ENCODE measurements around the gene SELENBP1. TPM values are rescaled to one million over a fixed set of nuclear protein-coding genes. Genes with fewer than 3 reads are reported as not detected.

Gene SELENBP1
- total RNA-seq, result 22.2 and 25.0 TPM in 2 replicates

DNA sequence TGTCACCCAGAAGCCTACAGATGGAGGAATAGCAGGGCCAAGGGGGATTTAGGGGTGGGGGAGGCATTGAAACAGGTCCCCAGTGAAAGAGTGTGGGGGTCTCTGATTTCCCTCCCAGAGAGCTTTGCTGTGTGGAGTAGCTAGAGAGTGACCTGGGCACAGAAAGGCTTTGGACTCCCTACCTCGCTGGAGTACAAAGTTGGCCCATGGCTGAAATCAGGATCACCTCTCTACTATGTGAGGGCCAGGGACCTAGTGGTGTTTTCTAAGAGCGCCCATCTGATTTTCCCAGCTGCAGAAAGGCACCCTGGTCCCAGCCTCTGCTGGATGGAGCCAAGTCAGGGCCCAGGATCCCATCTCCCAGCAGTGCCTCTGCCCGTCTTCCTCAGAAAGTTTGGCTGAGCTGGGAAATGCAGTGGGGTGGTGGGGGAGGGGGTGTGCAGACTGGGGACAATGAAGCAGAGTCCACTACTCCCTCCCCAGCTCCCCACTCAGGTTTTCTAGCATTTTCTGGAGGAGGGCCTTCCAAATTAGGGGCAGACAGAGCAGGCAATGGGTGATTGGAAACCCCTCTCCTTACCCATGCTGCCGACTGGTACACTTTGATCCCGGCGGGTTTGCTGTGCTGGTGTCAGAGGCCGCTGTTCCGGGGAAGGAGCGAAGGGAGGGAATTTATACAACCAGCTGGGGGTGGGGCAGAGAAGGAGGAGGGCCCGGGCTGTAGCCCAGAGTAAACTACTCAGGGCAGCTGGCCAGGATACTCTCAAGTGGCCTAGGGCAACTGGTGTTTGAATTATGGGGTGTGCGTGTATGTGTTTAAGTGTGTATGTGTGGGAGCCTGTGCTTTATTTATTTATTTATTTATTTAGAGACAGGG is at the start of gene SELENBP1:
SELENBP1 (minus strand) TSS at position 648 of the 877 bp plus-strand sequence; CDS start at position 584, 64 bp downstream.

DNA sequence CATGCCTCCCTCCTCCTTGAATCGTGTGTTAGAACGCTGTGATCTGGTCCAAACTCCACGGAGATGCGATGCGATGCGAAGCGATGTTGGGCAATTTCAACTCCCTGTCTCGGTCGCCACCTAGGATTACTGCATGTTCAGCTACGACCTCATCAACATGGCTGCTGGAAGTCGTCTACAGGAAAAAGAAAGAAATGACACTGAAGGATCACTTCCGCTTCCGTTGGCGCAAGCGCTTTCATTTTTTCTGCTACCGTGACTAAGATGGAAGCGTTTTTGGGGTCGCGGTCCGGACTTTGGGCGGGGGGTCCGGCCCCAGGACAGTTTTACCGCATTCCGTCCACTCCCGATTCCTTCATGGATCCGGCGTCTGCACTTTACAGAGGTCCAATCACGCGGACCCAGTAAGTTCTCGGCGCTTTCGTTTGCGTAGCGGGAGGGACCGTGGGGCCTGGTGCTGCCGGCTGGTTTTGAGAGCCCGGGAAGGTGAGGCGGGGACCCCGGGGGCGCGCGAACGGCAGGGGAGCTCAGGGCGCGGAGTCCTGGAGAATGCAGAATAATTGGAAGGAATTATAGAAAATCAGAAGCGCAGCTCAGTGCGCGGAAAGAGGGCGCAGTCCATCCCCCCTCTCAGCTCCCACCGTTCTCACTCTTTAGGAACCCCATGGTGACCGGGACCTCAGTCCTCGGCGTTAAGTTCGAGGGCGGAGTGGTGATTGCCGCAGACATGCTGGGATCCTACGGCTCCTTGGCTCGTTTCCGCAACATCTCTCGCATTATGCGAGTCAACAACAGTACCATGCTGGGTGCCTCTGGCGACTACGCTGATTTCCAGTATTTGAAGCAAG is 27.0 kb upstream of the SELENBP1 start, which contains the start of gene PSMB4:
PSMB4 (plus strand) TSS at position 250 of the 848 bp plus-strand sequence; CDS start at position 265, 15 bp downstream.

DNA sequence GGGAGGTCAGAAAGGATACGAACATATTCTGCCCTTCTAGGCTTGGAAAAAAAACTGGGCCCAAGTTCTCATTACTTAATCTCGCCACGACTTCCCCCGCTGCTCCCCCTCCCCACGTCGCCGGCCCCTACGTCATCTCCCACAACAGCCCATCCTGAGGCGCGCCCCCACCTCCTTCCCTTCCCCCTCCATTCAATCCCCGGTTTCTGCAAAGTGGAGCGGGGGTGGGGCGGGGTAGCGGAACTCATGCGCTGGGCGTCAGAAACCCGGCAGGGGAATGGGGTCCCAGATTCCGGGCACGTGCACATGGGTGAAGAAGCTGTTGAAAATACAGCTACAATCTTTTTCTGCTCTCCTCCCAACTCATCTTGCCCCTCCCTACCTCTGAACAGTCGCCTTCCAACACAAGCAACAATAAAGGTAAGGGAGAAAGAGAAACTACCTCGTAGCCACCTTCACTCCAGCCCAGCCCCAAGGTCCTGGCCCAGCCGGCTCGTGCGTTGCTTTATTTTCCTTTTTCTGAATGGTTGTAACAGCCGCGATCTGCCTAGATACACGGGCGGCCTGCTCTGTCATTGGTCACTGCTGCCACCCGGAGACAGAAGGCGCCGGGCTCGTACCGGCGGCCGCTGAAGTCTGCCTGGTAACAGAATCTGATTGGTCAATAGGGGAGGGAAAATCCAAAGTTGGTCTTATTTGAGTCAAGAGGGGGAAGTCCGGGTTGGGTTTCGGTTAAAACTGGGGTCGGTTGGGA is 25.6 kb downstream of the SELENBP1 start, which contains the start of gene RFX5:
RFX5 (minus strand) TSS at position 484 of the 754 bp plus-strand sequence. CDS start 932 bp downstream, outside the sequence.

GRCh38 chr1:151327223-151327902 is 45.1 kb downstream of the SELENBP1 start, which contains the start of gene PI4KB:
PI4KB (minus strand) TSS chr1:151327416; CDS start chr1:151316481, 10,935 bp downstream.

Other genes with a start within 250 kb of the SELENBP1 start
- 0.66 and 0.75 TPM in 2 replicates for gene SEMA6C, start 226.1 kb downstream of the SELENBP1 start, total RNA-seq
- not detected in 2 replicates for gene TNFAIP8L2, start 216.1 kb downstream of the SELENBP1 start, total RNA-seq
- gene LYSMD1, start 206.8 kb downstream of the SELENBP1 start, total RNA-seq, result 5.6 and 6.7 TPM in 2 replicates
- gene SCNM1, start 206.6 kb downstream of the SELENBP1 start, total RNA-seq, result 18.4 and 23.9 TPM in 2 replicates
- gene TMOD4, start 196.7 kb downstream of the SELENBP1 start, total RNA-seq, result 0.22 TPM in 1 of 2 replicates, not detected in the other
- gene VPS72, start 182.5 kb downstream of the SELENBP1 start, total RNA-seq, result 50.7 and 54.9 TPM in 2 replicates
- gene PIP5K1A, start 174.2 kb downstream of the SELENBP1 start, total RNA-seq, result 66.1 and 76.1 TPM in 2 replicates
- 243 and 344 TPM in 2 replicates for gene PSMD4, start 118.0 kb downstream of the SELENBP1 start, total RNA-seq
- gene ZNF687, start 90.4 kb downstream of the SELENBP1 start, total RNA-seq, result 12.5 and 12.6 TPM in 2 replicates
- 47.9 and 74.1 TPM in 2 replicates for gene PI4KB, start 45.3 kb downstream of the SELENBP1 start, total RNA-seq
- gene RFX5, start 25.5 kb downstream of the SELENBP1 start, total RNA-seq, result 29.6 and 32.4 TPM in 2 replicates
- 352 and 425 TPM in 2 replicates for gene PSMB4, start 26.9 kb upstream of the SELENBP1 start, total RNA-seq
- 16.7 and 18.0 TPM in 2 replicates for gene POGZ, start 86.8 kb upstream of the SELENBP1 start, total RNA-seq
- 0.11 and 0.12 TPM in 2 replicates for gene CGN, start 138.7 kb upstream of the SELENBP1 start, total RNA-seq
- 4.5 and 8.5 TPM in 2 replicates for gene TUFT1, start 167.6 kb upstream of the SELENBP1 start, total RNA-seq
- gene SNX27, start 239.3 kb upstream of the SELENBP1 start, total RNA-seq, result 36.2 and 40.7 TPM in 2 replicates

Measured in uterine smooth muscle cell (primary cell).